HepG2 (cell line): ENCODE results near the gene SLX9. TPM values are rescaled to one million over a fixed set of nuclear protein-coding genes. Genes with fewer than 3 reads are reported as not detected.

Experiments
- ATAC-seq: fragments of 200-7000 bp; cut with Tn5 transposase; 3 replicates; pipeline ENCODE4 v1.9.1; 2020; ENCODE audit warnings: mild to moderate bottlenecking, moderate library complexity
- BruUV-seq: library from RNA; stranded (reverse); fragments of 400-500 nt; replicated peaks from 2 replicates; lab custom pipeline; 2021; lab: Mats Ljungman, UMichigan
- CTCF ChIA-PET: fragments of 300-600 bp; formaldehyde crosslinking; extraction: SDS; loops from one replicate; lab custom pipeline; 2021; ENCODE audit warnings: low total read pairs, inconsistent platforms, low intra/inter-chr PET ratio; lab: Yijun Ruan, JAX
- POLR2A ChIA-PET: fragments of 350-600 bp; sonication (Branson Sonifier 250); formaldehyde crosslinking; loops from one replicate; lab custom pipeline; 2020; ENCODE audit warnings: antibody characterized with exemption, inconsistent platforms; lab: Yijun Ruan, JAX
- DNase-seq: peaks from one replicate; pipeline ENCODE4 v3.0.0-alpha.2; 2015; ENCODE audit warnings: low spot score
- FAIRE-seq: peaks from 3 replicates; lab custom pipeline; 2011; peaks lifted over from hg19 to GRCh38; lab: Jason Lieb, UNC
- H2AFZ ChIP-seq: one replicate; pipeline ENCODE4 v1.6.1; 2011; ENCODE audit warnings: low read length, inconsistent platforms
- H3K27ac ChIP-seq: fragments of 300-600 bp; 3 replicates; pipeline ENCODE4 v1.8.0; 2011; ENCODE audit warnings: mixed run types, mild to moderate bottlenecking, mixed read lengths, low read length, inconsistent platforms; ENCODE audit not compliant: insufficient read depth; ENCODE audit errors: extremely low read length
- H3K27me3 ChIP-seq, 2 experiments: fragments of 200-600 bp in 1 of 2; 2 replicates in 1 of 2; 3 replicates in 1 of 2; pipeline versions ENCODE4 v1.6.0 to v1.8.0; 2011; ENCODE audit warnings: low read length in 2 of 2, mild to moderate bottlenecking in 2 of 2, moderate library complexity in 2 of 2, inconsistent platforms in 1 of 2; ENCODE audit not compliant: insufficient read depth in 2 of 2, control insufficient read depth in 1 of 2
- H3K36me3 ChIP-seq, 2 experiments: fragments of 200-600 bp in 1 of 2; replicated peaks in 1 of 2; 2 replicates in 1 of 2; 3 replicates in 1 of 2; pipeline versions ENCODE4 v1.5.1 to v1.8.0; 2011; ENCODE audit warnings: low read length in 2 of 2, inconsistent platforms in 1 of 2; ENCODE audit not compliant: insufficient read depth in 2 of 2, control insufficient read depth in 1 of 2
- H3K4me1 ChIP-seq: 2 replicates; pipeline ENCODE4 v1.5.1; 2012; ENCODE audit warnings: low read length, inconsistent platforms; ENCODE audit not compliant: insufficient read depth
- H3K4me2 ChIP-seq: 2 replicates; pipeline ENCODE4 v1.6.0; 2011; ENCODE audit warnings: low read depth, low read length, inconsistent platforms
- H3K4me3 ChIP-seq, 3 experiments: fragments of 200-600 bp in 1 of 3; sonication (generic), shearing (Covaris generic) in 1 of 3; replicated peaks in 1 of 3; 2 replicates each; pipeline ENCODE4 v1.5.1; 2011 to 2016; ENCODE audit warnings: low read length in 3 of 3, inconsistent platforms in 2 of 3, low read depth in 2 of 3, mild to moderate bottlenecking in 2 of 3, control low read depth in 1 of 3, mixed read lengths in 1 of 3; ENCODE audit not compliant: insufficient read depth in 1 of 3
- H3K79me2 ChIP-seq: one replicate; pipeline ENCODE4 v1.6.1; 2011; ENCODE audit warnings: low read length, inconsistent platforms; ENCODE audit not compliant: insufficient read depth
- H3K9ac ChIP-seq: 2 replicates; pipeline ENCODE4 v1.6.0; 2011; ENCODE audit warnings: mild to moderate bottlenecking, low read depth, low read length, inconsistent platforms; ENCODE audit not compliant: insufficient read depth
- H3K9me3 ChIP-seq: 2 replicates; pipeline ENCODE4 v1.5.1; 2012; ENCODE audit warnings: mild to moderate bottlenecking, low read length
- H4K20me1 ChIP-seq: 2 replicates; pipeline ENCODE4 v1.6.0; 2011; ENCODE audit warnings: inconsistent platforms, mild to moderate bottlenecking, low read length, moderate library complexity; ENCODE audit not compliant: insufficient read depth
- BRD4 ChIP-seq: sonication (generic); formaldehyde crosslinking; IDR thresholded peaks from 2 replicates; pipeline ENCODE4 v1.4.0; 2020; ENCODE audit warnings: missing genetic modification reagents
- GMEB1 ChIP-seq: sonication (generic); formaldehyde crosslinking; IDR thresholded peaks from 2 replicates; pipeline ENCODE4 v1.5.1; 2020; ENCODE audit warnings: missing genetic modification reagents, mild to moderate bottlenecking, borderline replicate concordance
- NONO ChIP-seq, 2 experiments: fragments of 450-650 bp in 1 of 2; sonication (generic) in 1 of 2; formaldehyde crosslinking in 1 of 2; IDR thresholded peaks in 1 of 2; conservative IDR thresholded peaks in 1 of 2; 2 replicates each; pipeline versions ENCODE4 v1.6.1 to v1.8.0; 2017 to 2022; ENCODE audit warnings: mild to moderate bottlenecking in 1 of 2, missing genetic modification reagents in 1 of 2, moderate library complexity in 1 of 2
- whole genome bisulfite sequencing: methylation state at CpG from one replicate; pipeline ENCODE4 v1.1.6; 2017; ENCODE audit warnings: low lambda C conversion rate; 5-methylcytosine and 5-hydroxymethylcytosine counted together
- in situ Hi-C: cut with HindIII; loops from 2 replicates; pipeline ENCODE4 v1.10.0; 2017; ENCODE audit warnings: low pct_unique_long_range_greater_than_20kb; ENCODE audit not compliant: extremely low pct_ligation_motif_present
- intact Hi-C: fragments of 100-400 bp; cut with micrococcal nuclease; formaldehyde crosslinking; loops from one replicate; pipeline ENCODE4 v1.10.0; 2022; ENCODE audit not compliant: unreplicated experiment
- polyA plus RNA-seq, 8 experiments: library from polyadenylated mRNA; depleted of rRNA in 3 of 8; stranded (reverse) in 7 of 8; unstranded in 1 of 8; fragments of >200 nt; fragmentation: Illumina TruSeq in 4 of 8; extraction: Trizol in 4 of 8; gene quantifications; 2 replicates each; pipeline versions ENCODE4 v1.2.1 to v1.2.3, GENCODE V29; 2011 to 2016; ENCODE audit warnings: low read depth in 4 of 8, missing spikeins in 1 of 8, mixed read lengths in 1 of 8; ENCODE audit not compliant: insufficient read depth in 1 of 8
- total RNA-seq, 5 experiments: library from RNA; depleted of rRNA; stranded (reverse); fragments of >200 nt; fragmentation: Illumina TruSeq; extraction: Trizol; gene quantifications; 2 replicates each; pipeline ENCODE4 v1.2.3, GENCODE V29; 2016; ENCODE audit warnings: low read depth in 1 of 5

Gene SLX9
- total and polyA plus RNA-seq, 2 of the 13 experiments (the other 11 are each of a cell fraction or from before 2014, with no cell fraction given) = 21.0 to 47.1 TPM

- BruUV-seq = no TSS peak
- Histone ChIP-seq H3K27ac (no peak overlapping the region), H3K27me3 (peaks cover 1 to 4% of the 10 kb centered on the region in 2 experiments; a peak in 3 of 5 replicates), H2AFZ (no peak overlapping the region), H3K4me1 (peaks cover 91% of the 10 kb centered on the region), H3K36me3 (no peaks in the 10 kb centered on the region), H3K4me3 (peak overlapping the region in 1 of 3 experiments; percentile 62; a peak in 1 of 6 replicates), H3K9me3 (no peaks in the 10 kb centered on the region), H3K79me2 (no peaks in the 10 kb centered on the region), H3K9ac (no peak overlapping the region), H4K20me1 (no peaks in the 10 kb centered on the region), H3K4me2 (no peak overlapping the region; the same call in 1 of the 2 replicates)
- intact Hi-C loops = no loop called here
- TF ChIP-seq GMEB1 (no peak), BRD4 (no peak), NONO (IDR thresholded peaks at IDR 0.05) (no peak), NONO (CRISPR knock-in tag; conservative IDR thresholded peaks at IDR 0.05) (0 out of 2 replicates have a peak, but pooled peaks have one; percentile 31)
- ChIA-PET CTCF (no interaction called here), POLR2A (interaction anchor here (2.6 kb wide), 1 partner anchor 17 kb away, joined by 15 read pairs; no protein-coding TSS in a partner anchor)
- DNase-seq (no peak), FAIRE-seq (no peak), ATAC-seq (no peak)
- in situ Hi-C loops = no loop called here
- WGBS = 58% methylated on average over 12 of the region's 19 CpGs
Observed at GRCh38 chr21:44931137-44931500, 8.7 kb upstream of the SLX9 start.
